C4-2B (cell line): ENCODE data around the gene VEPH1.

Experiments
- CTCF ChIP-seq: fragments of 450-650 bp; conservative IDR thresholded peaks from 2 replicates; pipeline ENCODE4 v1.5.1; 2017; ENCODE audit warnings: mild to moderate bottlenecking
- ZFX ChIP-seq: fragments of 450-650 bp; IDR thresholded peaks from 2 replicates; pipeline ENCODE4 v1.6.1; 2017

- TF ChIP-seq CTCF (no peak), ZFX (no peak)
Measured at GRCh38 chr3:157487339-157487738, 15.9 kb downstream of the VEPH1 start.
